NOMO-1 (cell line): ENCODE data around the gene CDH7.

Experiments used
- DNase-seq, 2 experiments: peaks; one replicate each; lab custom pipeline; 2025; ENCODE audit not compliant: unreplicated experiment in 2 of 2; lab: John Stamatoyannopoulos, UW

The CDH7 gene

DNA sequence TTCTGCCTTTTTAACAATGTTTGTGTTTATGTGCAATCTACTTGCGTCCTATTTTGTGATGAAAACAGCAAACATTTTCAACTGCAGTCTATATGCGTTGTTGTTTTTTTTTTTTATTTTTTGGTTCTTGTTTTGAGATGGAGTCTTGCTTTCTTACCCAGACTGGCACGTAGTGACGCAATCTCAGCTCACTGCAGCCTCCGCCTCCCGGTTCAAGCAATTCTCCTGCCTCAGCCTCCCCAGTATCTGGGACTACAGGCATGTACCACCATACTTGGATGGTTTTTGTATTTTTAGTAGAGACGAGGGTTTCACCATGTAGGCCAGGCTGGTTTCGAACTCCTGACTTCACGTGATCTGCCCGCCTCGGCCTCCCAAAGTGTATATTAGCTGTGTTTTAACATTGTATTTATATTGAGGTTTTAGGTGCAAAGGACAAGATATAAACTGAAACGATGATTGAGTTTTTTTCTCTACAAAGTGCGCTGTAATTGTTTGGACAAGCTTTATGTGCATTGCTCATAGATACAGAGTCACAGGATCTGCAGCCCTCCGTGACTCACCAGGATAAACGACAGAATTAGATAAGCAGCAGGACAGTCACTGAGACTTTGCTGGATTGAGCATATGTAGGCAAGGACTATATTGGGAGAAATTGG is 17.4 kb downstream of the CDH7 start:
- no peak for DNase-seq

GRCh38 chr18:65769652-65770051 is 18.8 kb downstream of the CDH7 start:
- DNase-seq: no peak

GRCh38 chr18:65786474-65786873 is 35.7 kb downstream of the CDH7 start:
- DNase-seq: no peak

DNA sequence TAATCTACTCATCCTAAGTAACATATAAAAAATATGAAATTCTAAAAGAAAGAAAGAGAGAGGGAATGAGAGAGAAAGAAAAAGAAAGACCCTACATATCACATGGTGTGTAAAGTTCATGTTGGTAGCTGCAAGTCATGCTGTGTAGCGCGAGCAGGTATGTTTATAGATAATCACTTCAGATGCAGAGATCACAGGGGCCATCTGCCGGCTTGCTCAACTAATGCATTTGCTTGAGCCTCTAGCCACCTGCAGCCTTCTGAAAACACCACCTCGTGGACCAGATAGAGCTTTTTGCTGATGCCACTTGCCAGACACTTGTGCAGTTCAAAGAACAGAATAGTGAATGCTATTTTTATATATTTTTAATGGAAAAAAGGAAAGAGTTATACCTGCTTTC is 37.6 kb downstream of the CDH7 start:
- no peak for DNase-seq

DNA sequence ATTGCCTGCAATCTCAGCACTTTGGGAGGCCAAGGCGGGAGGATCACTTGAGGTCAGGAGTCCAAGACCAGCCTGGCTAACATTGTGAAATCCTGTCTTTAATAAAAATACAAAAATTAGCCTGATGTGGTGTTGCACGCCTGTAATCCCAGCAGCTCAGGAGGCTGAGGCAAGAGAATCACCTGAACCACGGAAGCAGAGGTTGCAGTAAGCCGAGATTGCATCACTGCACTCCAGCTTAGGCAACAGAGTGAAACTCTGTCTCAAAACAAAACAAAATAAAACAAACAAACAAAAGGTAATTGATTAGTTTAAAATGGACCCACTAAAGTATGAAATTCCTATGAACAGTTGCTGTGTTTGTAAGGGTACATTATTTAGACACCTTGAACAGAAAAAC is 39.8 kb downstream of the CDH7 start:
- no peak for DNase-seq

DNA sequence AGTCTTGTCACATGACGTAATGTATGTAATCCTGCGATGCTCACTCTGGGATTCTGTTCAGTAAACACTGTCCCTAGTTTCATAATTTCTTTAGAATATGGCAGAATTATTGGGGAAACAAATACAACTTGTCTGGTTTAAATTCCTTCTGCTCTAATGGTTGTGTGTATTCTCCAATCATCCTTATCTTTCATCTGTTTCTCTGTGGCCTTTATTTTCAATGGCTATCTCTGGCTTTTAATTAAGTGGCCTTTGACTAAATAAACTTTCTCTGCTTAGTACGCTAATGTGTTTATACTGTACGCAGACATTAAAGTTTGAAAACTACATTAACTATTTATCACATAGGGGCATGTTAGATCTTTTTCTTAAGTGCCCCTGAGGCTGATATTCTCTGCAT is 40.9 kb downstream of the CDH7 start:
- no peak for DNase-seq

DNA sequence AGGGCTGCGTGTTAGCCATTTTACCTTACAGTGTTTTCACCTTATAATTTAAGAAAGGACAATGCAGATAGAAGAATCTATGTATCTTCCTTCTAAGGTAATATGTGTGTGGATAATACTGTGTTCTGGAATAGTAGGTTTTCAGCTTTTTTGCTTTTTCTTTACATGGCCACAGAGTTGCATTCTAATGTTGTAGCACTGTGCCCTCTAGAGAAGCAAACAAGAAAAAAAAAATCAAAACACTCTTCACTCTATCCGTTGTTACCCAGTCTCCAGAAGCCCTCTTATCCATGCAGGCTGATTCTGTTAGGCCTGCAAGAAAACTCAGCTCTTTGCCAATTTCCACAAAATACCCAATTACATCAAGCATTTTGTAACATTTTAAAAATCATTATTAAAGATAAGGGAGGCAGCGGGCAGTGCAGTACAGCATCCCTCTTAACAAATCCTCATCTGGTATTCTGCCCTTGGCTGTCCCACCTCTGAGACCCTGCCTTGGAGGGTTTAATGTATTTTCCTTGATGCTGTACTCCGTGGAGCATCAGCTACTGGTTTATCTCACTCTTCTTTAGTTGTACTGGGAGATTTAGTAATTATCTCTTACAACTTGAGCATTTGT is 41.8 kb downstream of the CDH7 start:
- no peak for DNase-seq

DNA sequence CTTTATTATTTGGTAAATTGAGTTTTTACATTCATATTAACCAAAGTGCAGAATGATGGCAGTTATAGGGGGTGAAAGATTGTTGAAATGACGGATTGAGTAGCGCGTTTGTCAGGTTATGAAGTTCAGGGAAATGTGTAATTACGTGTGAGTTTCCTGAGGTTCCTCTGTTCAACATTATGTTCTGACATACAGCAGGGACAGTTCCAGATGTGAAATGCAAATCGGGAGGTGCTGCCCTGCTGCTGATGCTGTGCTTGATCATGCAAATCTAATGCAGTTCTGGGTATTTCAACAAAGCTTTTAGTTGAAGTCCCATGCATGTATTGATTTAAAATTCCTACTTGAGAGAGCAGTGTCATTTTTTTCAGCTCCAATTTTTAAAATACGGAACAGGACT is 57.9 kb downstream of the CDH7 start:
- no peak for DNase-seq

GRCh38 chr18:65811307-65811706 is 60.5 kb downstream of the CDH7 start:
- DNase-seq: no peak

DNA sequence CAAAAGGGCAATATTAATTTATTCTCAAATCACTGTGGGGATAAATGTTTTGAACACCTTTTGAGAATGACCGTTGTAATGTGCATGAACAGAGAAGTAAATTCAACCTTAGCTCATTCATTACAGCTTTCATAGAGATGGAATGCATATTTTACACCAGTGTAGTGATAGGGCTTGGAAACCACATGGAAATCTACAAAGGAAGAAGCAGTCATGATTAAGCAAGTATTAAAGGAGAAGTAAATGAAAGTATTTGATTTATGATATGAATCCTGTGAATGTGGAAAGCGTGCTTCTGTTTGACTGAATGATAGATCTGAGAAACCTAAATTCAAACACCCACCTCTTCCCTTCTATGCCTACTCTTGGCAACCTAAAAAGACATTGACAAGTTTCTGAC is 64.7 kb downstream of the CDH7 start:
- no peak for DNase-seq

DNA sequence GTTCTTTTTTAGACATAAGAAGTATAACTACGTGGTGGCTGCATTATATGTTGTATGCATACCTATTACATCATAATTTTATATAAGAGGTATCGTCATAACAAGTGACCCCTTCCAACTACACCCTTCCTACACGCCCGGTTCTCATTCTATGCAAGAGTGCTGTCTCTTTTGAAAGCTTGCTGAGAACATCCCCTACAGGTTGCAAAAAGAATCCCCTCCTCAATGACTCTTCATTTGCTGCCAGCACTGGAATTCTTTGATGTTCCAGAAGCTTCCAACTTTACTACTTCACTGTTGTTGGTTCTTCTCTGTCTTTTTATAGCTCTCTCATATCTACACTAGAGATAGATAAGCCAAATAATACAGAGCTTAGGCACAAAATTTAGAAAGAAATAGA is 66.4 kb downstream of the CDH7 start:
- DNase-seq: no peak

- no peak for DNase-seq
Observed at GRCh38 chr18:65821911-65822310, 71.1 kb downstream of the CDH7 start.

GRCh38 chr18:65822826-65823225 is 72.0 kb downstream of the CDH7 start:
- DNase-seq: no peak

DNA sequence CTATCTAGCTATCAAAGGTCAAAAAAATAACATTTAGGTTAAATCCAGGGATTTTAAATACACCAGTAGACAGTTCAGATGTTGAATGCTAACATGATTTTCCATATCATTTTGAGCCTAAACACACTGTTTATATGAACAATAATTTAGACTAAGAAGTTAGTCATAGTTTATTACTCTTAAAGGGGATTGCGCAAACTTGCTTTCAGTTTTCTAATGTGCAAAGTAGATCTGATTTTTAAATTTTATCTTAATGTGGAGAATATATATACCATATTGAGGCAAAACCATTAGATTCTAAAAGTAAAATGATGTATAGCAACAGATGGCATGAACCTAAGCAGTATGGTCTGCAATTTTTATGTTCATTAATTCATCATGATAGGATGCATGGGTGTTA is 76.6 kb downstream of the CDH7 start:
- no peak for DNase-seq

DNA sequence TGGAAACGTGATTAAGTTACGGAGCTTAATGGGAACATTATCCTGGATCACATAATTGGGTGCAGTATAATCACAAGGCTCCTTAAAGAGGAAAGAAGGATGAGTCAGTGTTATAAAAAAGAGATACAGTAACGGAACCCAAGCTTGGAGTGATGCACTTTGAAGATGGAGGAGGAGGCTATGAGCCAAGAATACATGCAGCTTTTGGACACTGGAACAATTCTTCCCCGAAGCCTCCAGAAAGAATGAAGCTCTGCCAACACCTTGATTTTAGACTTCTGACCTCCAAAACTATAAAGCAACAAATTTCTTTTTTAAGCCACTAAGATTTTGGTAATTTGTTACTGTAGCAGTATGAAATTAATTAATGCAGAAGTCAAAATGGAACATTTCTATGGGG is 85.1 kb downstream of the CDH7 start:
- DNase-seq: no peak

DNA sequence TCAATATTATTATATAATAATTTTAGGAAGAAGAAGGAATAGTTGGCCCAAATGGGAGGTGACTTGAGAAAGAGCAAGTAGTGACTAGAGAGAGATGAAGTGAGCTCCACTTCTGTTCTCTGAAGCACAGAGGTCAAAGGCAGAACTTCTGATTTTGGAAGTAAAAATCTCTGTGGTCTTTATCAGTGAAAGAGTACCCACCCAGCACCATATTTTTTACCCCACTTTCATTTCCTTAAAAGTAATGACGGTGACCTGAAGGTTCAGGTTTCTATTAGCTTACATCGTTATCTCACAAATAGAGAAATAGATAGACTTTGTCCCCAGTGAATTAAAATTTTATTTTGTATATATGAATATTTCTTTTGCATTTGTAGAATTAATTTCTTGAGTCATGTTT is 95.3 kb downstream of the CDH7 start:
- DNase-seq: no peak

DNA sequence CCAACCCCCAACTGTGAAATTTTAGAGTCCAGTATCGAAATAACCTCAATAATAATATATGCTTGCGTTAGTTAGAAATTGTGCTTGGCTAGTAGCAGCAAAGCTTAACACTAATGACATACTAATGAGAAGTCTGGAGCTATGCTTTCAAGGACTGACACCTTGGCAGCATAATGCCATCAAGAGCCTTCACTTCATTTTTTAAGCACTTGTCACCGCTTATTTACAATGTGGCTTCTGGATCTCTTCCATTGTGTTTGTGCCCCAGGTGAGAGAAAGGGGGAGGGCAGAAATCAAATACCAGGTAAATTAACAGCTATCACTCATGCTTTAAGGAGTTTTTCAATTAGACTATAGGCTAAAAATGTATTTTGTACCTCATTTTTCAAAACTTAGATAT is 101.5 kb downstream of the CDH7 start:
- no peak for DNase-seq

DNA sequence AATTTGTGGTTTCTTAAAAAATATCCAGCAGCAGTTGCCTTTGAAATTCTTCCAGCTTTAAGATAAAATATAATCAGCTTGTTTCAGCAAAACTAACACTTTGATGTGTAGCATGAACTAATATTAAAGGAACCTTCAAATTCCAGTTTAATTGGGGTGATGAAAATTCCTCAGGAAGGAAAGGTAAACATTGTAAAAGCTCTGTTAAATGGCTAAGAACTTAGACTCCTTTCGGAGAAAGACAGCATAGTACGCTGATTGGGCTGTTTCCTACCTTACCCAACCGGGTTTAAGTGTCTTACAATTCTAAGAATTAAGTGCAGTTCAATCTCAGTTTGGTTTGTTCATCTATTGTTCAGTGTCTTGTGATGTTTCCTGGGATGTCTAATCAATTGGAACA is 108.3 kb downstream of the CDH7 start:
- no peak for DNase-seq

DNA sequence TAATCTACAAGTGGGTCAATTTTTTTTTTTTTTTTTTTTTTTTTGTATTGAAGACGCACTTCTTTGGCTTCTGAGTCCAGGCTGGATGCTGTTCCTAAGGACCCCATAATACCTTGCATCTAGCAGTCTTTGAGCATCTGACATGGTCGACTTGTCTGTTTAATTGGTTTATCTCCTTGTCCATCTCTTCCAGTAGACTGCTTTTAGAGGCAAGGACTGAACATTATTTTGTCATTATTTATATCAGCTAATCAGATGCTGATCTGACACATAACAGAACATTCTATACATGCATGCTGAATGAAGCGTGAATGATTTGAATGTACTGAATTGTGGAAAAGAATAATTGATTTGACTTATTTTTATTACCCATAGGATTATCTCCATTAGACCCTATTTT is 118.7 kb downstream of the CDH7 start:
- DNase-seq: no peak

DNA sequence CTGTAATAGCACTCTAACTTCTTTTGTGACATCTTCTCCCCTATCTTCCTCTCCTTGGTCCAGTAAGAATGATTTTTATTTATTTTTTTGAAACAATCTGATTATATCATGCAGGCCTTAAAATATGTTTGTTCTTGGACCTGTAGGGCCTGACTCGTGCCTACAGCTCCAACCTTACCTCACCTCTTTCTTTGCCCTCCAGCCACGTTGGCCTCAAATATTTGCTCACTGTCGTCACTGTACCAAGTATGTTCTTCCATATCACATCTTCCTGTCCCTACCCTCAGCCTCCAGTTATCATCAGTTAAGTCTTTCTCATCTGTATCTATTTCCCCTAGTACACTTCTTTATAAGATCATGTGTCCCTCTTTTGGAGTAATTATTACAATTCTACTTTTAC is 125.5 kb downstream of the CDH7 start:
- DNase-seq: no peak

GRCh38 chr18:65897292-65897691 is 146.5 kb downstream of the CDH7 start:
- no peak for DNase-seq

- DNase-seq: no peak
Observed at GRCh38 chr18:65901522-65901921, 150.7 kb downstream of the CDH7 start.

GRCh38 chr18:65906621-65907034 is 155.8 kb downstream of the CDH7 start:
- no peak for DNase-seq
